ENCODE data around the gene SLPI.

Gene SLPI

DNA sequence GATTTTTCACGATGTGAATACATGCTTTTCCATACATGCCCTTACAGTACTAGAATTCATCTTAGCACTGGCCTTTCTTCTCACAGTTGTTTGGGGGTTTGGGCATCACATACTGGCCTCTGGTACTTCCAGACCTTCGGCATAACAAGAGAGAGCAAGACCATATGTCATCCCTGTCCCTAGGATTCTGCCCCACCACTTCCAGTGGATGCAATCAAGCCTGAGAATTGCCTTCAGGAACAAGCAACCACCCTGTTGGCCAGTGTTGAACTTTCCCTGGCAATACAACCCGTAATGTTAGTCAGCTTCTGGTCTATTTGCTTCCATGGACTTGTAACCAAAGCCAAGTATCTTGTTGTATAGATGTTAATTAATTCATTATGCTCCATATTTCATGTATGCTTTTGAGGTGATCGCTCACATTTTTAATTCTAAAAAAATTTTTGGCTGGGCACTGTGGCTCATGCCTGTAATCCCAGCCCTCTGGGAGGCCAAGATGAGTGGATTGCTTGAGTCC lies 15.4 kb upstream of the SLPI start:
- Histone ChIP-seq H3K4me1 (ENCODE audit: insufficient read depth, low read length) (peaks cover 12% of the 10 kb centered on the region), H3K27me3 (ENCODE audit: insufficient read depth, low read length) (no peaks in the 10 kb centered on the region), H3K9me3 (ENCODE audit: insufficient read depth, low read depth, low read length) (no peaks in the 10 kb centered on the region), H3K4me3 (ENCODE audit: low read length) (no peak overlapping the region), H3K9ac (ENCODE audit: low read depth, low read length) (no peak overlapping the region), H3K36me3 (ENCODE audit: insufficient read depth, low read length) (no peaks in the 10 kb centered on the region), H3K27ac (ENCODE audit: low read depth, low read length) (no peak overlapping the region)
- 88% methylated on average over 4 of the region's 4 CpGs for WGBS

DNA sequence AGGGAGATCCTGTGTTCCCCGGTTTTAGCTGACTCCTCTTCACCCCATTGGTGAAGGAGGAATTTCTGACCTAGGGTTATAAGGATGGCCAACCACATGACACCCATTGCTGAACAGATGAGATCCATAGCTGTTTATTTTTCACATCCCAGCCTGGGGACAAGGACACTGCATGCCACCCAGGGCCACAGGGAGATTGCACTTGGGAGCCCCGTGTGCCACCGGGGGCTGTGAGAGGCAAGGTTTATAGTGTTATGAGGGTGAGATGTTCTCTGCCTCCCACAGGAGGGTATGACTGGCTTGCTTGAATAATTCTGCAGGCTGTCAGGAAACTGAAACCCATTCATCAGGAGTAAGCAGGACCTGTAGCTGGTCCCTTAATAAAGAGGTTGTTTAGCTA lies 14.7 kb upstream of the SLPI start:
- H3K4me1 ChIP-seq (ENCODE audit: insufficient read depth, low read length), result peaks cover 12% of the 10 kb centered on the region
- H3K9ac ChIP-seq (ENCODE audit: low read depth, low read length), result no peak overlapping the region
- no peaks in the 10 kb centered on the region for H3K36me3 ChIP-seq (ENCODE audit: insufficient read depth, low read length)
- 83% methylated on average over 3 of the region's 3 CpGs for WGBS
- no peak overlapping the region for H3K4me3 ChIP-seq (ENCODE audit: low read length)
- no peaks in the 10 kb centered on the region for H3K27me3 ChIP-seq (ENCODE audit: insufficient read depth, low read length)
- H3K27ac ChIP-seq (ENCODE audit: low read depth, low read length), result no peak overlapping the region
- no peaks in the 10 kb centered on the region for H3K9me3 ChIP-seq (ENCODE audit: insufficient read depth, low read depth, low read length)

GRCh38 chr20:45268531-45268930 lies 14.2 kb upstream of the SLPI start:
- H3K4me3 ChIP-seq (ENCODE audit: low read length), result no peak overlapping the region
- H3K27ac ChIP-seq (ENCODE audit: low read depth, low read length), result no peak overlapping the region
- no peaks in the 10 kb centered on the region for H3K9me3 ChIP-seq (ENCODE audit: insufficient read depth, low read depth, low read length)
- no peak overlapping the region for H3K9ac ChIP-seq (ENCODE audit: low read depth, low read length)
- H3K27me3 ChIP-seq (ENCODE audit: insufficient read depth, low read length), result no peaks in the 10 kb centered on the region
- 93% methylated on average over 2 of the region's 3 CpGs for WGBS
- H3K4me1 ChIP-seq (ENCODE audit: insufficient read depth, low read length), result peaks cover 12% of the 10 kb centered on the region
- no peaks in the 10 kb centered on the region for H3K36me3 ChIP-seq (ENCODE audit: insufficient read depth, low read length)

DNA sequence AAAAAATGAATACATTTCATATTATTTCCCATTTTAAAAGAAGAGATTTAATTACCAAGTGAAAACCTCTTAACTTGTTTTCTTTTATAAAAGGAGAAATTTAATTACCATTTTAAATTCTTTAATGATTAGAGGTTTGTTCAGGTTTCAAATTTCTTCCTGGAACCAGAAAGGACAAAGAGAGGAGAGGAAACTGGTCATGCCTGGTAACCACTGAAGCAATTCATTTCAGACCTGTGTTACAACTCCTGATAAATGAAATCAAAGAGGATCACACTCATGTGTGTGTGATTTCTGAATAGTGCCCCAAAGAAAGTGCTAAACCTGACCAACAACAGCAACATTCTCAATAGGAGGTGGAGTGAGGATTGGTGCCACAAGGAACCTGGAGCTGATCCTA lies 12.6 kb upstream of the SLPI start:
- Histone ChIP-seq H3K4me3 (ENCODE audit: low read length) (no peak overlapping the region), H3K4me1 (ENCODE audit: insufficient read depth, low read length) (peaks cover 6% of the 10 kb centered on the region), H3K27ac (ENCODE audit: low read depth, low read length) (no peak overlapping the region), H3K27me3 (ENCODE audit: insufficient read depth, low read length) (no peaks in the 10 kb centered on the region), H3K9ac (ENCODE audit: low read depth, low read length) (no peak overlapping the region), H3K36me3 (ENCODE audit: insufficient read depth, low read length) (no peaks in the 10 kb centered on the region), H3K9me3 (ENCODE audit: insufficient read depth, low read depth, low read length) (no peaks in the 10 kb centered on the region)

GRCh38 chr20:45263556-45264266 lies 9.3 kb upstream of the SLPI start:
- Histone ChIP-seq H3K36me3 (ENCODE audit: insufficient read depth, low read length) (no peaks in the 10 kb centered on the region), H3K9me3 (ENCODE audit: insufficient read depth, low read depth, low read length) (no peaks in the 10 kb centered on the region), H3K9ac (ENCODE audit: low read depth, low read length) (no peak overlapping the region), H3K27me3 (ENCODE audit: insufficient read depth, low read length) (no peaks in the 10 kb centered on the region), H3K4me3 (ENCODE audit: low read length) (no peak overlapping the region), H3K4me1 (ENCODE audit: insufficient read depth, low read length) (peaks cover 6% of the 10 kb centered on the region; the same call in 1 of the 2 replicates), H3K27ac (ENCODE audit: low read depth, low read length) (no peak overlapping the region)
- WGBS, result 61% methylated on average over 2 of the region's 3 CpGs

- WGBS, result 54% methylated on average over 2 of the region's 2 CpGs
- no peaks in the 10 kb centered on the region for H3K36me3 ChIP-seq (ENCODE audit: insufficient read depth, low read length)
Observed at GRCh38 chr20:45258664-45259063, 4.3 kb upstream of the SLPI start.

GRCh38 chr20:45258259-45258658 lies 3.9 kb upstream of the SLPI start:
- Histone ChIP-seq H3K9me3 (ENCODE audit: insufficient read depth, low read depth, low read length) (no peaks in the 10 kb centered on the region), H3K36me3 (ENCODE audit: insufficient read depth, low read length) (no peaks in the 10 kb centered on the region), H3K27me3 (ENCODE audit: insufficient read depth, low read length) (no peaks in the 10 kb centered on the region), H3K4me3 (ENCODE audit: low read length) (no peak overlapping the region), H3K27ac (ENCODE audit: low read depth, low read length) (no peak overlapping the region), H3K4me1 (ENCODE audit: insufficient read depth, low read length) (peaks cover 12% of the 10 kb centered on the region), H3K9ac (ENCODE audit: low read depth, low read length) (no peak overlapping the region)
- WGBS, result 94% methylated on average over 3 of the region's 3 CpGs

More at GRCh38 chr20:45258664-45259063, 4.3 kb upstream of the SLPI start:
- H3K27ac ChIP-seq (ENCODE audit: low read depth, low read length), result no peak overlapping the region
- H3K9me3 ChIP-seq (ENCODE audit: insufficient read depth, low read depth, low read length), result no peaks in the 10 kb centered on the region
- no peak overlapping the region for H3K4me3 ChIP-seq (ENCODE audit: low read length)
- H3K27me3 ChIP-seq (ENCODE audit: insufficient read depth, low read length), result no peaks in the 10 kb centered on the region
- no peak overlapping the region for H3K9ac ChIP-seq (ENCODE audit: low read depth, low read length)
- H3K4me1 ChIP-seq (ENCODE audit: insufficient read depth, low read length), result peaks cover 12% of the 10 kb centered on the region

- H3K36me3 ChIP-seq (ENCODE audit: insufficient read depth, low read length), result no peaks in the 10 kb centered on the region
- no peaks in the 10 kb centered on the region for H3K9me3 ChIP-seq (ENCODE audit: insufficient read depth, low read depth, low read length)
- H3K27me3 ChIP-seq (ENCODE audit: insufficient read depth, low read length), result no peaks in the 10 kb centered on the region
- H3K27ac ChIP-seq (ENCODE audit: low read depth, low read length), result no peak overlapping the region
- no peak overlapping the region for H3K9ac ChIP-seq (ENCODE audit: low read depth, low read length)
- 96% methylated on average over 7 of the region's 7 CpGs for WGBS
- H3K4me1 ChIP-seq (ENCODE audit: insufficient read depth, low read length), result peaks cover 12% of the 10 kb centered on the region
- no peak overlapping the region for H3K4me3 ChIP-seq (ENCODE audit: low read length)
Observed at GRCh38 chr20:45257711-45258110, 3.3 kb upstream of the SLPI start.

DNA sequence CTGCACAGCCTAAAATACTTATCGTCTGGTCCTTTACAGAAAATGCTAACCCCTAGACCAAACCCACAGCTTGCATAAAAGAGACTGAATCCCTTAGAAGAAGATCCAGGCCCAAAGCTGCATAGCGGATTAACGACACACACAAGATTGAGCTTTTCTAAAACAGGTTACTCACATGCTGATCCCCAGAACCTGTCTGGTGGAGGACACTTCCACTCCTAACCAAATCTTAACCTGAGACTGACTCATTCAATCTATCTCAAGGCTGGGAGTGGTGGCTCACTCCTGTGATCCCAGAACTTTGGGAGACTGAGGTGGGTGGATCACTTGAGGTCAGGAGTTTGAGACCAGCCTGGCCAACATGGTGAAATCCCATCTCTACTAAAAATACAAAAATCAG lies 2.8 kb upstream of the SLPI start:
- Histone ChIP-seq H3K9ac (ENCODE audit: low read depth, low read length) (no peak overlapping the region), H3K4me1 (ENCODE audit: insufficient read depth, low read length) (peaks cover 12% of the 10 kb centered on the region), H3K9me3 (ENCODE audit: insufficient read depth, low read depth, low read length) (no peaks in the 10 kb centered on the region), H3K27me3 (ENCODE audit: insufficient read depth, low read length) (no peaks in the 10 kb centered on the region), H3K36me3 (ENCODE audit: insufficient read depth, low read length) (no peaks in the 10 kb centered on the region), H3K27ac (ENCODE audit: low read depth, low read length) (no peak overlapping the region), H3K4me3 (ENCODE audit: low read length) (no peak overlapping the region)
- WGBS, result 79% methylated on average over 3 of the region's 3 CpGs

GRCh38 chr20:45253261-45253660 lies 1.1 kb downstream of the SLPI start:
- Histone ChIP-seq H3K4me3 (ENCODE audit: low read length) (no peak overlapping the region), H3K36me3 (ENCODE audit: insufficient read depth, low read length) (no peaks in the 10 kb centered on the region), H3K4me1 (ENCODE audit: insufficient read depth, low read length) (peaks cover 1% of the 10 kb centered on the region; the same call in 1 of the 2 replicates), H3K9ac (ENCODE audit: low read depth, low read length) (no peak overlapping the region), H3K9me3 (ENCODE audit: insufficient read depth, low read depth, low read length) (no peaks in the 10 kb centered on the region), H3K27me3 (ENCODE audit: insufficient read depth, low read length) (no peaks in the 10 kb centered on the region), H3K27ac (ENCODE audit: low read depth, low read length) (no peak overlapping the region)
- 93% methylated on average over 4 of the region's 4 CpGs for WGBS

DNA sequence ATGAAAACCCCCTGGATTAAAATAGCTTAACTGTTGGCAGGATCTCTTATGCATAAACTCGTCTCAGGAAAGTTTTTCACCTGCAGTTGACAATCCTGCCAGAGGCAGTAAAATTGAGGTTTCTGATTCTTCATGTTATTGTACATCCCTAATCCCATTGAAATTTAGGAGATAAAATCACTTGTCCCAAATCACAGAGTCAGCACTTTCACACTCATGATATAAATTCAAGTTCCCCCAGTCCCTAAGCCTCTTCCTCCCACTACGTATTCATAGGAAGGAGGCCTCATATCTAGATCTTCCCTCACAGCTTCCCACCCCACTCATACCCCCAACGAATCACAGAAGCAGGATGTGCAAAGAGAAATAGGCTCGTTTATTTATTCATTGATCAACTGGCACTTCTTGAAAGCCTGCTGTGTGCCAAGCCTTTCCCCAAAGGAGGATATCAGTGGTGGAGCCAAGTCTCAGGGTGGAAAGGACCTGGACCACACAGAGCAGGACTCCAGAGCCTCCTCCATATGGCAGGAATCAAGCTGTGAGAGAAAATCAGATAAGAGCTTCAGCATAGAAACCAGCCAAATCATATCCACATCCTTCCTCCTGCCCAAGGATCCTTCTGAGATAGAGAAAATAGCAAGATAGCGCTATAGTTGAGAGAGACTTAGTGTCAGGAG lies 2.3 kb downstream of the SLPI start:
- Histone ChIP-seq H3K4me1 (ENCODE audit: insufficient read depth, low read length) (no peaks in the 10 kb centered on the region), H3K36me3 (ENCODE audit: insufficient read depth, low read length) (no peaks in the 10 kb centered on the region), H3K27ac (ENCODE audit: low read depth, low read length) (no peak overlapping the region), H3K4me3 (ENCODE audit: low read length) (no peak overlapping the region), H3K9me3 (ENCODE audit: insufficient read depth, low read depth, low read length) (no peaks in the 10 kb centered on the region), H3K9ac (ENCODE audit: low read depth, low read length) (no peak overlapping the region), H3K27me3 (ENCODE audit: insufficient read depth, low read length) (no peaks in the 10 kb centered on the region)
- WGBS, result 88% methylated on average over 5 of the region's 5 CpGs

Measured in HUES64 (cell line).